Caco-2 (cell line): Measurements from ENCODE around the gene MRPL43. TPM values are rescaled to one million over a fixed set of nuclear protein-coding genes. Genes with fewer than 3 reads are reported as not detected.

Experiments used
- BruUV-seq: library from RNA; stranded (reverse); fragments of 400-500 nt; replicated peaks from 2 replicates; lab custom pipeline; 2021; lab: Mats Ljungman, UMichigan
- CTCF ChIA-PET: fragments of 300-600 bp; sonication (Branson Sonifier 250); formaldehyde crosslinking; loops from one replicate; lab custom pipeline; 2022; ENCODE audit warnings: antibody characterized with exemption; lab: Charles Lee
- POLR2A ChIA-PET: fragments of 300-600 bp; sonication (Branson Sonifier 250); formaldehyde crosslinking; loops from one replicate; lab custom pipeline; 2022; ENCODE audit warnings: antibody characterized with exemption; lab: Charles Lee
- DNase-seq, 2 experiments: peaks; one replicate each; pipeline versions ENCODE4 v3.0.0 to v3.0.0-alpha.2; 2020 to 2022
- H3K27me3 ChIP-seq: replicated peaks from 2 replicates; pipeline ENCODE4 v1.6.0; 2011; ENCODE audit warnings: low read length; ENCODE audit not compliant: control insufficient read depth, insufficient read depth
- H3K36me3 ChIP-seq: 2 replicates; pipeline ENCODE4 v1.5.1; 2011; ENCODE audit warnings: low read length; ENCODE audit not compliant: control insufficient read depth, insufficient read depth
- H3K4me1 ChIP-seq: fragments of 250-450 bp; sonication (Bioruptor Pico); 2 replicates; pipeline ENCODE4 v1.5.1; 2020; ENCODE audit warnings: mild to moderate bottlenecking
- H3K4me3 ChIP-seq: 2 replicates; pipeline ENCODE4 v1.5.1; 2011; ENCODE audit warnings: low read depth, mild to moderate bottlenecking, control low read depth, low read length
- H3K9me3 ChIP-seq: fragments of 250-450 bp; sonication (Bioruptor Pico); 2 replicates; pipeline ENCODE4 v1.5.1; 2020; ENCODE audit warnings: mild to moderate bottlenecking, moderate library complexity
- H3K27ac Mint-ChIP-seq: one replicate; pipeline ENCODE4 v1.8.0; 2022; ENCODE audit warnings: mixed read lengths; ENCODE audit not compliant: unreplicated experiment
- H3K27me3 Mint-ChIP-seq: one replicate; pipeline ENCODE4 v1.8.0; 2022; ENCODE audit warnings: mixed read lengths; ENCODE audit not compliant: insufficient read depth, unreplicated experiment
- H3K36me3 Mint-ChIP-seq: one replicate; pipeline ENCODE4 v1.8.0; 2022; ENCODE audit warnings: mild to moderate bottlenecking, mixed read lengths; ENCODE audit not compliant: insufficient read depth, unreplicated experiment
- H3K4me1 Mint-ChIP-seq: one replicate; pipeline ENCODE4 v1.8.0; 2022; ENCODE audit warnings: low read depth, mixed read lengths; ENCODE audit not compliant: unreplicated experiment
- H3K4me3 Mint-ChIP-seq: one replicate; pipeline ENCODE4 v1.8.0; 2022; ENCODE audit warnings: mild to moderate bottlenecking, moderate library complexity, mixed read lengths; ENCODE audit not compliant: unreplicated experiment
- H3K9me3 Mint-ChIP-seq: one replicate; pipeline ENCODE4 v1.8.0; 2022; ENCODE audit warnings: mixed read lengths; ENCODE audit not compliant: unreplicated experiment
- intact Hi-C: fragments of 100-400 bp; cut with micrococcal nuclease; formaldehyde crosslinking; loops from one replicate; pipeline ENCODE4 v1.10.0; 2022; ENCODE audit not compliant: unreplicated experiment
- total RNA-seq: library from RNA; stranded (reverse); gene quantifications from 2 replicates; pipeline ENCODE4 v1.2.3, GENCODE V29; 2022
- TF ChIP-seq, protein P1 (sequence below), 2 experiments: fragments of 200-600 bp in 1 of 2; IDR thresholded peaks; 1 replicate in 1 of 2; 2 replicates in 1 of 2; pipeline versions ENCODE4 v1.5.1 to v1.8.0; 2011 to 2022; ENCODE audit warnings: antibody characterized with exemption in 1 of 2, control low read depth in 1 of 2, inconsistent platforms in 1 of 2, low read depth in 1 of 2, low read length in 1 of 2, mild to moderate bottlenecking in 1 of 2, moderate library complexity in 1 of 2; ENCODE audit not compliant: insufficient read depth in 1 of 2, severe bottlenecking in 1 of 2, unreplicated experiment in 1 of 2

MRPL43 gene
- total RNA-seq, 1 experiment from 2014 or later = 82.1 TPM

DNA sequence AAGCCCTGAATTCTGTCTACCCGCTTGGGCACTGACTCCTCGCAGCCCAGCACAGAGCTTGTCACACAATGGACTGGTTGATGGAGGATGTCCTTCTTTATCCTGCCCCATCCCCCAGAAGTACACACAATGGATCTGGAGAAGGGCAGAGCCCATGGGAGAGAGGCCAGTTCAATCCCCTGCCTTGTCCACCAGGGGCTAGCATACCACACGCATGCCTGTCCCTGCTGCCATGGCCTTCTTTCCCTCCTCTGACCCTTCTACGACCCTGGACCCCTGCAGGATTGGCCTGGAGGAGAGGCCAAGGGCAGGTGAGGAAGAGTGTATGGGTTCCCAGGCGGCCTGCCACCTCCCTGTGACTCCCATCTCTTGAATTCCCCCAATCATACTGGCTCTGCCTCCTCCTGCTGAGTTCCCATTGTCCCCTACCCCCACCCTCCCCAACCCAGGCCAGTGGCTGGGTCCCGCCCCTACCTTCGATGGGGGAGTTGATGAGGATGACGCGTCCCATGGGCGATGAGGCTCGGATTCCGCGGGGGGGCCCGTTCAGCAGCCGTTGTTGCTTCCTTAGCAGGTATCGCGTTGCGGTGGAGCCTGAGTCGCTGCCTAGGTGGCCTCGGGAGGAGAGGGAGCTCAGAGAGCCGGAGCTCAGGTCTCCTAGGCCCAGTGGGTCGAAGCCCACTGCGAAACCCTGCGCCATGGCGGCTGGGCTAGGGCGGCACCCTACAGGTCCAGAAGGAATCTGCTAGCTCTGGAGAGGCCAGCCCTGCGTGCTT is 42.4 kb upstream of the MRPL43 start:
- no TSS peak for BruUV-seq
- H3K4me3 ChIP-seq = no peak overlapping the region
- Mint-ChIP-seq H3K36me3 (peaks cover 16% of the 10 kb centered on the region), H3K9me3 (no peaks in the 10 kb centered on the region), H3K27me3 (no peaks in the 10 kb centered on the region), H3K4me3 (no peak overlapping the region), H3K27ac (no peak overlapping the region), H3K4me1 (peaks cover 17% of the 10 kb centered on the region)
- no peaks in the 10 kb centered on the region for H3K9me3 ChIP-seq
- no peaks in the 10 kb centered on the region for H3K36me3 ChIP-seq
- ChIA-PET CTCF (interaction anchor here (0.6 to 2.8 kb wide), 13 partner anchors 11 to 263 kb away, joined by 3 to 43 read pairs (median 6); partner anchors contain the start of gene LZTS2), POLR2A (interaction anchor here (0.6 to 1.4 kb wide), 2 partner anchors 23 to 83 kb away, joined by 5 to 13 read pairs; no protein-coding TSS in a partner anchor)
- no peaks in the 10 kb centered on the region for H3K27me3 ChIP-seq
- peaks cover 25% of the 10 kb centered on the region for H3K4me1 ChIP-seq
- intact Hi-C loops = loop anchor here (5.0 kb wide), 1 partner anchor 38 kb away; no protein-coding TSS in a partner anchor
- no peak for DNase-seq
- TF ChIP-seq, protein P1, sequence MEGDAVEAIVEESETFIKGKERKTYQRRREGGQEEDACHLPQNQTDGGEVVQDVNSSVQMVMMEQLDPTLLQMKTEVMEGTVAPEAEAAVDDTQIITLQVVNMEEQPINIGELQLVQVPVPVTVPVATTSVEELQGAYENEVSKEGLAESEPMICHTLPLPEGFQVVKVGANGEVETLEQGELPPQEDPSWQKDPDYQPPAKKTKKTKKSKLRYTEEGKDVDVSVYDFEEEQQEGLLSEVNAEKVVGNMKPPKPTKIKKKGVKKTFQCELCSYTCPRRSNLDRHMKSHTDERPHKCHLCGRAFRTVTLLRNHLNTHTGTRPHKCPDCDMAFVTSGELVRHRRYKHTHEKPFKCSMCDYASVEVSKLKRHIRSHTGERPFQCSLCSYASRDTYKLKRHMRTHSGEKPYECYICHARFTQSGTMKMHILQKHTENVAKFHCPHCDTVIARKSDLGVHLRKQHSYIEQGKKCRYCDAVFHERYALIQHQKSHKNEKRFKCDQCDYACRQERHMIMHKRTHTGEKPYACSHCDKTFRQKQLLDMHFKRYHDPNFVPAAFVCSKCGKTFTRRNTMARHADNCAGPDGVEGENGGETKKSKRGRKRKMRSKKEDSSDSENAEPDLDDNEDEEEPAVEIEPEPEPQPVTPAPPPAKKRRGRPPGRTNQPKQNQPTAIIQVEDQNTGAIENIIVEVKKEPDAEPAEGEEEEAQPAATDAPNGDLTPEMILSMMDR (IDR thresholded peaks at IDR 0.05; ENCODE audit: insufficient read depth in 1 of 2, low read depth in 1 of 2, low read length in 1 of 2, severe bottlenecking in 1 of 2, unreplicated experiment in 1 of 2) = no peak

DNA sequence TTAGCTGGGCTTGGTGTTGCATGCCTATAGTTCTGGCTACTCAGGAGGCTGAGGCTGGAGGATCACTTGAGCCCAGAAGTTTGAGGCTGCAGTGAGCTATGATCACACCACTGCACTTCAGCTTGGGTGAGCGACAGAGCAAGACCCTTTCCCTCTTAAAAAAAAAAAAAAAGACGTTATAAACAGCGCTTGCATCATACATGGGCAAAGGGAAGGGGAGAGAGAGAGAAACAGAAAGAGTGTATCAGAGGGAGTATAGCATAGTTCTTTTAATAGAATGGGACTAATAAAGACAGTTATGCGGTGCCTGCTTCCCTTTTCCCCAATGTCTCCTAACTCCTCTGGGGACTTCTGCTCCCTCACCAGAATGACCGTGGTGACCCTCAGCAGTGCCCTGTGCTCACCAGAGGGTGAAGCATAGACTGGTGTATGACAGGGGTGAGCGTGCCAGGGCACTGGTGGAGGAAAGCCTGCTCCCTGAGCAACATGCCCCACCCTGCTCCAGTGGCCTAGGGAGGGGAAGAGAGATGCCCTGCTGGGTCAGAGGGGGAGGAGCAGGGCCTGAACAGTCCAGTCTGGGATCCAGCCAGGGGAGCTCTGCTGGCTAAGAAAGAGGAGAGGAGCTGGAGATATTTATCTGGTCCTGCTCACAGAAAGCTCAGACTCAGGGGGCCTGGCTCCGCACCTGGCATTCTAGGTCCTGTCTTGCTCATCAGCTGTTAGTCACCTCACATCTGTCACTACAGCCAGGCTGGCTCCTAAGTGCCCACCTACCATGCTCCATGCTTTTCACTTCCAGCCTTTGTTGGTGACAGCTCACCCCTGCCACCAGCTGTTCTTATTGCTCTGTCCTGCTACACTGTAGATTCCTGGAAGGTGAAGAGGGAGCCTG is 41.4 kb upstream of the MRPL43 start:
- ChIA-PET POLR2A (no interaction called here), CTCF (interaction anchor here (0.7 to 1.6 kb wide), 5 partner anchors 10 to 63 kb away, joined by 3 to 4 read pairs (median 3); no protein-coding TSS in a partner anchor)
- Histone ChIP-seq H3K27me3 (no peaks in the 10 kb centered on the region), H3K4me1 (peaks cover 15% of the 10 kb centered on the region), H3K9me3 (no peaks in the 10 kb centered on the region), H3K4me3 (no peak overlapping the region), H3K36me3 (no peaks in the 10 kb centered on the region)
- H3K4me1 Mint-ChIP-seq = peaks cover 15% of the 10 kb centered on the region
- no peaks in the 10 kb centered on the region for H3K9me3 Mint-ChIP-seq
- no peak for DNase-seq
- peaks cover 16% of the 10 kb centered on the region for H3K36me3 Mint-ChIP-seq
- BruUV-seq = no TSS peak
- no peaks in the 10 kb centered on the region for H3K27me3 Mint-ChIP-seq
- H3K4me3 Mint-ChIP-seq = no peak overlapping the region
- TF ChIP-seq, protein P1 (IDR thresholded peaks at IDR 0.05; ENCODE audit: insufficient read depth in 1 of 2, low read depth in 1 of 2, low read length in 1 of 2, severe bottlenecking in 1 of 2, unreplicated experiment in 1 of 2) = no peak
- no peak overlapping the region for H3K27ac Mint-ChIP-seq
- intact Hi-C loops = no loop called here
